Activated naive CD8-positive, alpha-beta T cell treated with anti-CD3 and anti-CD28 coated beads, Interleukin-2, amount 50 U/mL, for 16 hours (primary cell): ENCODE results near the gene MX2.

Source experiments
- DNase-seq: peaks from one replicate; pipeline ENCODE4 v3.0.0-alpha.2; 2020; ENCODE audit warnings: low read depth, low spot score

Gene MX2

GRCh38 chr21:41379901-41380300, 18.1 kb downstream of the MX2 start:
- DNase-seq = no peak

GRCh38 chr21:41381731-41382130, 19.9 kb downstream of the MX2 start:
- no peak for DNase-seq

GRCh38 chr21:41387042-41387819, 25.4 kb downstream of the MX2 start:
- DNase-seq = no peak

- no peak for DNase-seq
Observed at GRCh38 chr21:41387824-41388223, 26.0 kb downstream of the MX2 start.

- DNase-seq = no peak
Observed at GRCh38 chr21:41388259-41388658, 26.4 kb downstream of the MX2 start.

GRCh38 chr21:41390043-41390639, 28.3 kb downstream of the MX2 start:
- no peak for DNase-seq

- no peak for DNase-seq
Observed at GRCh38 chr21:41393876-41394465, 32.1 kb downstream of the MX2 start.

GRCh38 chr21:41396558-41397075, 34.8 kb downstream of the MX2 start:
- DNase-seq = no peak

- no peak for DNase-seq
Observed at GRCh38 chr21:41397471-41397891, 35.7 kb downstream of the MX2 start.

- no peak for DNase-seq
Observed at GRCh38 chr21:41398251-41398650, 36.4 kb downstream of the MX2 start.

GRCh38 chr21:41398831-41399230, 37.0 kb downstream of the MX2 start:
- DNase-seq = no peak

GRCh38 chr21:41399246-41399800, 37.5 kb downstream of the MX2 start:
- no peak for DNase-seq

GRCh38 chr21:41402231-41402630, 40.4 kb downstream of the MX2 start:
- DNase-seq = no peak

GRCh38 chr21:41402796-41403195, 41.0 kb downstream of the MX2 start:
- no peak for DNase-seq

GRCh38 chr21:41403331-41403730, 41.5 kb downstream of the MX2 start:
- no peak for DNase-seq

- DNase-seq = no peak
Observed at GRCh38 chr21:41403966-41404365, 42.1 kb downstream of the MX2 start.

- DNase-seq = no peak
Observed at GRCh38 chr21:41405321-41405720, 43.5 kb downstream of the MX2 start.

GRCh38 chr21:41406340-41406739, 44.5 kb downstream of the MX2 start:
- DNase-seq = no peak

GRCh38 chr21:41407541-41408460, 46.0 kb downstream of the MX2 start:
- DNase-seq = no peak

- DNase-seq = no peak
Observed at GRCh38 chr21:41410361-41410760, 48.5 kb downstream of the MX2 start.

- DNase-seq = no peak
Observed at GRCh38 chr21:41410767-41411448, 49.1 kb downstream of the MX2 start.
